ENCODE data around the gene PLCG1. TPM values are rescaled to one million over a fixed set of nuclear protein-coding genes. Genes with fewer than 3 reads are reported as not detected.

PLCG1 gene
- total RNA-seq, 3 donors from 2014 or later (not counting 1 experiment from before 2014, with no cell fraction given): 199 to 242 (median 236) TPM

- ATAC-seq (peak in 2 of 3 donors; percentile 24 to 28), DNase-seq (peak in 1 of 2 donors; percentile 71)
- no peak for TF ChIP-seq CTCF (IDR thresholded peaks at IDR 0.05)
- Mint-ChIP-seq H3K27ac (peak overlapping the region; percentile 41 to 92), H3K36me3 (no peaks in the 10 kb centered on the region), H3K4me3 (peak overlapping the region; percentile 47), H3K27me3 (ENCODE audit: low read depth in 2 of 2) (no peaks in the 10 kb centered on the region), H3K9me3 (no peaks in the 10 kb centered on the region), H3K4me1 (peaks cover 86 to 88% of the 10 kb centered on the region in 2 donors)
- Histone ChIP-seq H3K4me3 (ENCODE audit: low read length) (no peak overlapping the region), H3K36me3 (ENCODE audit: control insufficient read depth, insufficient read depth, low read length) (no peaks in the 10 kb centered on the region), H3K27ac (ENCODE audit: low read length) (no peak overlapping the region), H3K9me3 (ENCODE audit: control insufficient read depth, insufficient read depth, low read length) (no peaks in the 10 kb centered on the region), H3K27me3 (ENCODE audit: control insufficient read depth, insufficient read depth, low read length) (no peaks in the 10 kb centered on the region), H3K4me1 (ENCODE audit: control insufficient read depth, insufficient read depth, low read length) (peaks cover 86% of the 10 kb centered on the region)
- 35% methylated on average over 3 of the region's 3 CpGs for WGBS (ENCODE audit: insufficient coverage)
- intact Hi-C loops (cut with micrococcal nuclease): no loop called here
Measured at GRCh38 chr20:41150664-41151063, 13.3 kb downstream of the PLCG1 start.

- ATAC-seq: no peak
- TF ChIP-seq CTCF (IDR thresholded peaks at IDR 0.05): no peak
- Histone ChIP-seq H3K4me3 (ENCODE audit: low read length) (no peak overlapping the region), H3K36me3 (ENCODE audit: control insufficient read depth, insufficient read depth, low read length) (no peaks in the 10 kb centered on the region), H3K9me3 (ENCODE audit: control insufficient read depth, insufficient read depth, low read length) (no peaks in the 10 kb centered on the region), H3K27ac (ENCODE audit: low read length) (no peak overlapping the region), H3K4me1 (ENCODE audit: control insufficient read depth, insufficient read depth, low read length) (peaks cover 86% of the 10 kb centered on the region), H3K27me3 (ENCODE audit: control insufficient read depth, insufficient read depth, low read length) (no peaks in the 10 kb centered on the region)
- WGBS (ENCODE audit: insufficient coverage): 97% methylated on average over 5 of the region's 5 CpGs
- Mint-ChIP-seq H3K4me3 (peak overlapping the region; percentile 47), H3K27ac (peak overlapping the region; percentile 41 to 92), H3K9me3 (no peaks in the 10 kb centered on the region), H3K27me3 (ENCODE audit: low read depth in 2 of 2) (no peaks in the 10 kb centered on the region), H3K4me1 (peaks cover 84 to 87% of the 10 kb centered on the region in 2 donors), H3K36me3 (no peaks in the 10 kb centered on the region)
- no peak for DNase-seq
- intact Hi-C loops (cut with micrococcal nuclease): no loop called here
Measured at GRCh38 chr20:41151134-41151869, 14.0 kb downstream of the PLCG1 start.

- WGBS (ENCODE audit: insufficient coverage): 95% methylated on average over 5 of the region's 5 CpGs
- no peaks in the 10 kb centered on the region for H3K27me3 ChIP-seq (ENCODE audit: control insufficient read depth, insufficient read depth, low read length)
- intact Hi-C loops (cut with micrococcal nuclease): no loop called here
- H3K36me3 ChIP-seq (ENCODE audit: control insufficient read depth, insufficient read depth, low read length): no peaks in the 10 kb centered on the region
- peaks cover 84 to 87% of the 10 kb centered on the region in 2 donors for H3K4me1 Mint-ChIP-seq
- H3K36me3 Mint-ChIP-seq: no peaks in the 10 kb centered on the region
- DNase-seq (no peak), ATAC-seq (no peak)
- H3K9me3 Mint-ChIP-seq: no peaks in the 10 kb centered on the region
- peak overlapping the region; percentile 72 to 92 for H3K27ac Mint-ChIP-seq
- H3K27ac ChIP-seq (ENCODE audit: low read length): no peak overlapping the region
- TF ChIP-seq CTCF (IDR thresholded peaks at IDR 0.05): no peak
- peaks cover 86% of the 10 kb centered on the region for H3K4me1 ChIP-seq (ENCODE audit: control insufficient read depth, insufficient read depth, low read length)
- H3K4me3 Mint-ChIP-seq: peak overlapping the region; percentile 7
- no peaks in the 10 kb centered on the region for H3K9me3 ChIP-seq (ENCODE audit: control insufficient read depth, insufficient read depth, low read length)
- no peak overlapping the region for H3K4me3 ChIP-seq (ENCODE audit: low read length)
- H3K27me3 Mint-ChIP-seq (ENCODE audit: low read depth in 2 of 2): no peaks in the 10 kb centered on the region
Measured at GRCh38 chr20:41152108-41152757, 14.9 kb downstream of the PLCG1 start.
